Cardiac muscle cell (in vitro differentiated cells and primary cell): ENCODE measurements around the gene AOC2. TPM values are rescaled to one million over a fixed set of nuclear protein-coding genes. Genes with fewer than 3 reads are reported as not detected.
"Not testable (repeated sequence)": the region's sequence is repeated elsewhere in the genome, so short reads cannot be mapped to it uniquely, and the experiment has no call there.

Experiments
- DNase-seq, 2 donors: peaks; one replicate each; pipeline versions ENCODE4 v3.0.0 to v3.0.0-alpha.2; 2010 to 2017; ENCODE audit warnings: low read depth in 1 of 2, low spot score in 1 of 2
- H3K27ac ChIP-seq: fragments of 200-600 bp; sonication (generic); 2 replicates; pipeline ENCODE4 v1.5.1; 2016
- H3K27me3 ChIP-seq: fragments of 200-600 bp; sonication (generic); 2 replicates; pipeline ENCODE4 v1.6.0; 2016; ENCODE audit warnings: control low read depth
- H3K36me3 ChIP-seq: fragments of 200-600 bp; sonication (generic); 2 replicates; pipeline ENCODE4 v1.5.1; 2016; ENCODE audit warnings: control low read depth
- H3K4me1 ChIP-seq: fragments of 200-600 bp; sonication (generic); 2 replicates; pipeline ENCODE4 v1.8.1; 2017; ENCODE audit warnings: low read depth, mild to moderate bottlenecking, mixed run types
- H3K4me3 ChIP-seq: fragments of 200-600 bp; sonication (generic); 2 replicates; pipeline ENCODE4 v1.5.1; 2016; ENCODE audit warnings: mild to moderate bottlenecking
- H3K9me3 ChIP-seq: fragments of 200-600 bp; sonication (generic); 2 replicates; pipeline ENCODE4 v1.5.1; 2017; ENCODE audit warnings: low read depth, mild to moderate bottlenecking, control low read depth
- polyA plus RNA-seq: library from polyadenylated mRNA; unstranded; fragments of >200 nt; fragmentation: Nextera tagmentation; extraction: Ambion mirVana; gene quantifications from 2 replicates; pipeline ENCODE4 v1.2.1, GENCODE V29; 2016
- total RNA-seq: library from RNA; depleted of rRNA; stranded (reverse); fragments of >200 nt; gene quantifications from 2 replicates; pipeline ENCODE4 v1.2.3, GENCODE V29; 2016
- TF ChIP-seq, protein P1 (sequence below): IDR thresholded peaks from 2 replicates; pipeline ENCODE4 v1.5.1; 2012; ENCODE audit warnings: low read depth, mild to moderate bottlenecking, low read length

The AOC2 gene
- total and polyA plus RNA-seq, 2 experiments from 2014 or later = 2.4 to 5.6 TPM

DNA sequence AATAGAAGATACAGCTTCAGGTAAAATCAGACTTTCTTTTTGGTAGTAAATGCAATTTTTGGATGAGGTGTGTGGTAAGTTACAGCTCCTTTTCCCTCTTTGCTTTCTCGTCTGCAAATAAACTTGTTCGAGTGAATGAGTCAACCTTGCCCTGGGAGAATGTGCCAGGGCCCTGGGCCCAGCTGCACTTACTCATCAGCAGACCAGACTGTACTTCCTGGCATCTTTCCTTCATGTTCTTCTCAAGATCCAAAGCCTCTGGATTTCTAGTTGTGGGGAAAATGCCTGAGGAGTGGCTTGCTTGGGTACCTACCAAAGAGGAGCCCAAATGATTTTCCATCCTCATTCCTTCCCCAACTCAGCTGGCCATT is 50.8 kb downstream of the AOC2 start:
- Histone ChIP-seq H3K4me3 (no peak overlapping the region), H3K9me3 (no peaks in the 10 kb centered on the region), H3K36me3 (no peaks in the 10 kb centered on the region), H3K4me1 (peaks cover 24% of the 10 kb centered on the region), H3K27me3 (no peaks in the 10 kb centered on the region), H3K27ac (no peak overlapping the region)
- DNase-seq = peak in 1 of 2 donors; percentile 89
- TF ChIP-seq, protein P1, sequence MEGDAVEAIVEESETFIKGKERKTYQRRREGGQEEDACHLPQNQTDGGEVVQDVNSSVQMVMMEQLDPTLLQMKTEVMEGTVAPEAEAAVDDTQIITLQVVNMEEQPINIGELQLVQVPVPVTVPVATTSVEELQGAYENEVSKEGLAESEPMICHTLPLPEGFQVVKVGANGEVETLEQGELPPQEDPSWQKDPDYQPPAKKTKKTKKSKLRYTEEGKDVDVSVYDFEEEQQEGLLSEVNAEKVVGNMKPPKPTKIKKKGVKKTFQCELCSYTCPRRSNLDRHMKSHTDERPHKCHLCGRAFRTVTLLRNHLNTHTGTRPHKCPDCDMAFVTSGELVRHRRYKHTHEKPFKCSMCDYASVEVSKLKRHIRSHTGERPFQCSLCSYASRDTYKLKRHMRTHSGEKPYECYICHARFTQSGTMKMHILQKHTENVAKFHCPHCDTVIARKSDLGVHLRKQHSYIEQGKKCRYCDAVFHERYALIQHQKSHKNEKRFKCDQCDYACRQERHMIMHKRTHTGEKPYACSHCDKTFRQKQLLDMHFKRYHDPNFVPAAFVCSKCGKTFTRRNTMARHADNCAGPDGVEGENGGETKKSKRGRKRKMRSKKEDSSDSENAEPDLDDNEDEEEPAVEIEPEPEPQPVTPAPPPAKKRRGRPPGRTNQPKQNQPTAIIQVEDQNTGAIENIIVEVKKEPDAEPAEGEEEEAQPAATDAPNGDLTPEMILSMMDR = no peak

GRCh38 chr17:42898147-42898811 is 53.9 kb downstream of the AOC2 start:
- TF ChIP-seq, protein P1 = no peak
- peaks cover 3% of the 10 kb centered on the region for H3K4me1 ChIP-seq
- no peak overlapping the region for H3K27ac ChIP-seq
- H3K36me3 ChIP-seq = no peaks in the 10 kb centered on the region
- no peak for DNase-seq
- H3K4me3 ChIP-seq = no peak overlapping the region
- H3K9me3 ChIP-seq = no peaks in the 10 kb centered on the region
- no peaks in the 10 kb centered on the region for H3K27me3 ChIP-seq

- H3K4me3 ChIP-seq, H3K36me3 ChIP-seq, H3K27ac ChIP-seq, H3K4me1 ChIP-seq, H3K27me3 ChIP-seq, DNase-seq, H3K9me3 ChIP-seq: not testable (repeated sequence)
Observed at GRCh38 chr17:42899981-42900380, 55.6 kb downstream of the AOC2 start.

Other genes with a start within 250 kb of the AOC2 start
- 47.7 and 56.4 TPM in 2 replicates for gene RETREG3, start 235.2 kb upstream of the AOC2 start, total RNA-seq
- 46.9 and 48.0 TPM in 2 replicates for gene RETREG3, start 235.2 kb upstream of the AOC2 start, polyA plus RNA-seq
- 97.2 and 159 TPM in 2 replicates for gene TUBG1, start 234.9 kb upstream of the AOC2 start, total RNA-seq
- 162 and 177 TPM in 2 replicates for gene TUBG1, start 234.9 kb upstream of the AOC2 start, polyA plus RNA-seq
- 47.1 and 62.7 TPM in 2 replicates for gene TUBG2, start 185.3 kb upstream of the AOC2 start, total RNA-seq
- gene TUBG2, start 185.3 kb upstream of the AOC2 start, polyA plus RNA-seq = 67.4 and 83.1 TPM in 2 replicates
- gene PLEKHH3, start 167.6 kb upstream of the AOC2 start, total RNA-seq = 50.3 and 79.1 TPM in 2 replicates
- 54.7 and 95.6 TPM in 2 replicates for gene PLEKHH3, start 167.6 kb upstream of the AOC2 start, polyA plus RNA-seq
- gene CCR10, start 162.7 kb upstream of the AOC2 start, total RNA-seq = 5.8 and 13.5 TPM in 2 replicates
- gene CCR10, start 162.7 kb upstream of the AOC2 start, polyA plus RNA-seq = 16.3 and 21.1 TPM in 2 replicates
- gene CNTNAP1, start 162.0 kb upstream of the AOC2 start, total RNA-seq = 15.4 and 17.9 TPM in 2 replicates
- 3.5 and 3.9 TPM in 2 replicates for gene CNTNAP1, start 162.0 kb upstream of the AOC2 start, polyA plus RNA-seq
- 19.2 and 33.8 TPM in 2 replicates for gene EZH1, start 99.5 kb upstream of the AOC2 start, total RNA-seq
- gene EZH1, start 99.5 kb upstream of the AOC2 start, polyA plus RNA-seq = 22.7 and 34.9 TPM in 2 replicates
- 16.2 and 16.5 TPM in 2 replicates for gene RAMP2, start 83.4 kb upstream of the AOC2 start, total RNA-seq
- gene RAMP2, start 83.4 kb upstream of the AOC2 start, polyA plus RNA-seq = 20.6 and 28.0 TPM in 2 replicates
- gene VPS25, start 71.1 kb upstream of the AOC2 start, total RNA-seq = 101 and 129 TPM in 2 replicates
- gene VPS25, start 71.1 kb upstream of the AOC2 start, polyA plus RNA-seq = 133 and 136 TPM in 2 replicates
- 0.04 and 1.6 TPM in 2 replicates for gene WNK4, start 64.0 kb upstream of the AOC2 start, total RNA-seq
- 0.67 and 0.71 TPM in 2 replicates for gene WNK4, start 64.0 kb upstream of the AOC2 start, polyA plus RNA-seq
- gene COA3, start 45.9 kb upstream of the AOC2 start, total RNA-seq = 84.1 and 113 TPM in 2 replicates
- gene COA3, start 45.9 kb upstream of the AOC2 start, polyA plus RNA-seq = 228 and 275 TPM in 2 replicates
- 0.27 TPM in 1 of 2 replicates, not detected in the other for gene CNTD1, start 45.7 kb upstream of the AOC2 start, total RNA-seq
- gene CNTD1, start 45.7 kb upstream of the AOC2 start, polyA plus RNA-seq = 2.5 and 3.9 TPM in 2 replicates
- gene BECN1, start 20.3 kb upstream of the AOC2 start, total RNA-seq = 64.5 and 112 TPM in 2 replicates
- 65.2 and 71.5 TPM in 2 replicates for gene BECN1, start 20.3 kb upstream of the AOC2 start, polyA plus RNA-seq
- 59.4 and 72.3 TPM in 2 replicates for gene PSME3, start 11.2 kb upstream of the AOC2 start, total RNA-seq
- gene PSME3, start 11.2 kb upstream of the AOC2 start, polyA plus RNA-seq = 77.0 and 104 TPM in 2 replicates
- 2.3 and 5.2 TPM in 2 replicates for gene AOC3, start 6.6 kb downstream of the AOC2 start, total RNA-seq
- gene AOC3, start 6.6 kb downstream of the AOC2 start, polyA plus RNA-seq = 2.6 and 3.4 TPM in 2 replicates
- not detected in 2 replicates for gene G6PC1, start 56.2 kb downstream of the AOC2 start, total RNA-seq
- gene G6PC1, start 56.2 kb downstream of the AOC2 start, polyA plus RNA-seq = not detected in 2 replicates
- 36.1 and 37.0 TPM in 2 replicates for gene AARSD1, start 119.9 kb downstream of the AOC2 start, total RNA-seq
- gene AARSD1, start 119.9 kb downstream of the AOC2 start, polyA plus RNA-seq = 76.1 and 82.1 TPM in 2 replicates
- 42.8 and 50.8 TPM in 2 replicates for gene PTGES3L, start 135.5 kb downstream of the AOC2 start, total RNA-seq
- gene PTGES3L, start 135.5 kb downstream of the AOC2 start, polyA plus RNA-seq = 72.9 and 86.1 TPM in 2 replicates
- gene RUNDC1, start 136.0 kb downstream of the AOC2 start, total RNA-seq = 20.5 and 28.8 TPM in 2 replicates
- gene RUNDC1, start 136.0 kb downstream of the AOC2 start, polyA plus RNA-seq = 33.8 and 39.0 TPM in 2 replicates
- gene RPL27, start 153.8 kb downstream of the AOC2 start, total RNA-seq = 958 and 1,193 TPM in 2 replicates
- 906 and 971 TPM in 2 replicates for gene RPL27, start 153.8 kb downstream of the AOC2 start, polyA plus RNA-seq
- 4.7 and 6.8 TPM in 2 replicates for gene IFI35, start 162.2 kb downstream of the AOC2 start, total RNA-seq
- gene IFI35, start 162.2 kb downstream of the AOC2 start, polyA plus RNA-seq = 8.7 and 9.4 TPM in 2 replicates
- 264 and 312 TPM in 2 replicates for gene VAT1, start 177.8 kb downstream of the AOC2 start, total RNA-seq
- 207 and 216 TPM in 2 replicates for gene VAT1, start 177.8 kb downstream of the AOC2 start, polyA plus RNA-seq
- gene RND2, start 180.7 kb downstream of the AOC2 start, total RNA-seq = 18.5 and 18.8 TPM in 2 replicates
- 19.9 and 23.1 TPM in 2 replicates for gene RND2, start 180.7 kb downstream of the AOC2 start, polyA plus RNA-seq